K562 (cell line): ENCODE results near the gene SLC5A5. TPM values are rescaled to one million over a fixed set of nuclear protein-coding genes. Genes with fewer than 3 reads are reported as not detected.

Experiments
- E2F6 ChIP-seq, 2 experiments: IDR thresholded peaks; 2 replicates each; pipeline ENCODE4 v1.6.1; 2011; ENCODE audit warnings: borderline replicate concordance in 1 of 2, control low read depth in 1 of 2, low read depth in 1 of 2, low read length in 1 of 2, mild to moderate bottlenecking in 1 of 2, mixed read lengths in 1 of 2, moderate library complexity in 1 of 2; ENCODE audit not compliant: insufficient read depth in 1 of 2, insufficient read length in 1 of 2, poor library complexity in 1 of 2, severe bottlenecking in 1 of 2; ENCODE audit errors: extremely low read depth in 1 of 2
- FIP1L1 ChIP-seq: fragments of 200-400 bp; formaldehyde crosslinking; IDR thresholded peaks from 2 replicates; pipeline ENCODE4 v1.6.1; 2018; ENCODE audit warnings: mild to moderate bottlenecking, low read depth, low read length; ENCODE audit not compliant: poor library complexity, severe bottlenecking
- MTA2 ChIP-seq: fragments of 450-650 bp; IDR thresholded peaks from 2 replicates; pipeline ENCODE4 v1.6.1; 2016; ENCODE audit warnings: low read depth
- NFYB ChIP-seq: IDR thresholded peaks from 2 replicates; pipeline ENCODE4 v1.6.1; 2011; ENCODE audit warnings: mild to moderate bottlenecking, moderate library complexity; ENCODE audit not compliant: insufficient read length; ENCODE audit errors: extremely low read depth
- PHF20 ChIP-seq: fragments of 450-650 bp; IDR thresholded peaks from 2 replicates; pipeline ENCODE4 v1.6.1; 2018; ENCODE audit not compliant: partially characterized antibody
- PTRF ChIP-seq: fragments of 450-650 bp; IDR thresholded peaks from 2 replicates; pipeline ENCODE4 v1.6.1; 2016; ENCODE audit warnings: mild to moderate bottlenecking, missing genetic modification characterization, missing compliant biosample characterization
- RB1 ChIP-seq: fragments of 450-650 bp; IDR thresholded peaks from 2 replicates; pipeline ENCODE4 v1.6.1; 2017; ENCODE audit warnings: low read depth, mild to moderate bottlenecking
- SMARCB1 ChIP-seq: IDR thresholded peaks from 2 replicates; pipeline ENCODE4 v1.6.1; 2011; ENCODE audit warnings: improper control_type of control experiment, low read depth; ENCODE audit not compliant: insufficient read length
- TARDBP ChIP-seq: fragments of 450-650 bp; IDR thresholded peaks from 2 replicates; pipeline ENCODE4 v1.6.1; 2016
- TBP ChIP-seq: optimal IDR thresholded peaks from 2 replicates; pipeline ENCODE3; 2011; ENCODE audit warnings: low read depth, low read length, improper control_type of control experiment
- TCFL5 ChIP-seq: fragments of 250-450 bp; sonication (Bioruptor Pico); conservative IDR thresholded peaks from 2 replicates; pipeline ENCODE4 v1.6.1; 2021; ENCODE audit warnings: mild to moderate bottlenecking, moderate library complexity, matching md5 sums
- YY1 ChIP-seq, 3 experiments: IDR thresholded peaks; 2 replicates each; pipeline ENCODE4 v1.6.1; 2011; ENCODE audit warnings: low read length in 2 of 3, mild to moderate bottlenecking in 2 of 3, moderate library complexity in 2 of 3, borderline replicate concordance in 1 of 3, control low read depth in 1 of 3, low read depth in 1 of 3; ENCODE audit not compliant: insufficient read depth in 3 of 3, insufficient replicate concordance in 2 of 3, control insufficient read depth in 1 of 3, insufficient read length in 1 of 3; ENCODE audit errors: extremely low read depth in 1 of 3
- ZBTB33 ChIP-seq: sonication (generic); formaldehyde crosslinking; IDR thresholded peaks from 2 replicates; pipeline ENCODE4 v1.8.1; 2023; ENCODE audit warnings: mild to moderate bottlenecking, missing genetic modification reagents
- ZNF12 ChIP-seq: sonication (generic); formaldehyde crosslinking; IDR thresholded peaks from 2 replicates; pipeline ENCODE4 v1.4.0; 2020; ENCODE audit warnings: mild to moderate bottlenecking, missing genetic modification reagents
- ZNF253 ChIP-seq: fragments of 250-450 bp; sonication (Bioruptor Pico); conservative IDR thresholded peaks from 2 replicates; pipeline ENCODE4 v1.6.1; 2021; ENCODE audit warnings: mild to moderate bottlenecking
- polyA plus RNA-seq, 8 experiments: library from polyadenylated mRNA; depleted of rRNA in 4 of 8; stranded (reverse) in 5 of 8; unstranded in 3 of 8; fragments of >200 nt; fragmentation: Nextera tagmentation in 2 of 8; fragmentation: Illumina TruSeq in 1 of 8; extraction: Ambion mirVana in 2 of 8; extraction: Trizol in 1 of 8; gene quantifications; 2 replicates each; pipeline versions ENCODE4 v1.2.1 to v1.2.3, GENCODE V29; 2011 to 2014; ENCODE audit warnings: inconsistent platforms in 1 of 8, missing spikeins in 1 of 8
- total RNA-seq, 7 experiments: library from RNA; depleted of rRNA in 6 of 7; stranded (reverse); fragments of >200 nt in 6 of 7; fragmentation: Illumina TruSeq in 2 of 7; extraction: Trizol in 2 of 7; gene quantifications; 2 replicates each; pipeline versions ENCODE4 v1.2.1 to v1.2.3, GENCODE V29; 2011 to 2021; ENCODE audit warnings: low replicate concordance in 1 of 7
- TF ChIP-seq, protein P1 (sequence below): fragments of 150-350 bp; conservative IDR thresholded peaks from 2 replicates; pipeline ENCODE4 v1.6.1; 2014; ENCODE audit warnings: low read length
- TF ChIP-seq, protein P2 (sequence below): IDR thresholded peaks from 2 replicates; pipeline ENCODE4 v1.6.1; 2014; ENCODE audit warnings: antibody characterized with exemption

The SLC5A5 gene
- total and polyA plus RNA-seq, 9 of the 15 experiments (the other 6 are each of a cell fraction or from before 2014, with no cell fraction given): 0.10 to 0.73 (median 0.23) TPM

- TF ChIP-seq, protein P1, sequence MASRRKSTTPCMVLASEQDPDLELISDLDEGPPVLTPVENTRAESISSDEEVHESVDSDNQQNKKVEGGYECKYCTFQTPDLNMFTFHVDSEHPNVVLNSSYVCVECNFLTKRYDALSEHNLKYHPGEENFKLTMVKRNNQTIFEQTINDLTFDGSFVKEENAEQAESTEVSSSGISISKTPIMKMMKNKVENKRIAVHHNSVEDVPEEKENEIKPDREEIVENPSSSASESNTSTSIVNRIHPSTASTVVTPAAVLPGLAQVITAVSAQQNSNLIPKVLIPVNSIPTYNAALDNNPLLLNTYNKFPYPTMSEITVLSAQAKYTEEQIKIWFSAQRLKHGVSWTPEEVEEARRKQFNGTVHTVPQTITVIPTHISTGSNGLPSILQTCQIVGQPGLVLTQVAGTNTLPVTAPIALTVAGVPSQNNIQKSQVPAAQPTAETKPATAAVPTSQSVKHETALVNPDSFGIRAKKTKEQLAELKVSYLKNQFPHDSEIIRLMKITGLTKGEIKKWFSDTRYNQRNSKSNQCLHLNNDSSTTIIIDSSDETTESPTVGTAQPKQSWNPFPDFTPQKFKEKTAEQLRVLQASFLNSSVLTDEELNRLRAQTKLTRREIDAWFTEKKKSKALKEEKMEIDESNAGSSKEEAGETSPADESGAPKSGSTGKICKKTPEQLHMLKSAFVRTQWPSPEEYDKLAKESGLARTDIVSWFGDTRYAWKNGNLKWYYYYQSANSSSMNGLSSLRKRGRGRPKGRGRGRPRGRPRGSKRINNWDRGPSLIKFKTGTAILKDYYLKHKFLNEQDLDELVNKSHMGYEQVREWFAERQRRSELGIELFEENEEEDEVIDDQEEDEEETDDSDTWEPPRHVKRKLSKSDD: 0 out of 2 replicates have a peak, but pooled peaks have one; percentile 45
- no peak for TF ChIP-seq TCFL5 (CRISPR knock-in tag)
- peak; percentile 85 for TF ChIP-seq RB1
- no peak for TF ChIP-seq NFYB
- TF ChIP-seq YY1 (IDR thresholded peaks at IDR 0.05; ENCODE audit: borderline replicate concordance in 1 of 3, control insufficient read depth in 1 of 3, extremely low read depth in 1 of 3, insufficient read depth in 3 of 3, insufficient read length in 1 of 3, insufficient replicate concordance in 2 of 3, low read depth in 1 of 3, low read length in 2 of 3): peak in 1 of 3 experiments; percentile 46
- TF ChIP-seq, protein P2, sequence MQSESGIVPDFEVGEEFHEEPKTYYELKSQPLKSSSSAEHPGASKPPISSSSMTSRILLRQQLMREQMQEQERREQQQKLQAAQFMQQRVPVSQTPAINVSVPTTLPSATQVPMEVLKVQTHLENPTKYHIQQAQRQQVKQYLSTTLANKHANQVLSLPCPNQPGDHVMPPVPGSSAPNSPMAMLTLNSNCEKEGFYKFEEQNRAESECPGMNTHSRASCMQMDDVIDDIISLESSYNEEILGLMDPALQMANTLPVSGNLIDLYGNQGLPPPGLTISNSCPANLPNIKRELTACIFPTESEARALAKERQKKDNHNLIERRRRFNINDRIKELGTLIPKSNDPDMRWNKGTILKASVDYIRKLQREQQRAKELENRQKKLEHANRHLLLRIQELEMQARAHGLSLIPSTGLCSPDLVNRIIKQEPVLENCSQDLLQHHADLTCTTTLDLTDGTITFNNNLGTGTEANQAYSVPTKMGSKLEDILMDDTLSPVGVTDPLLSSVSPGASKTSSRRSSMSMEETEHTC: no peak
- peak; percentile 16 for TF ChIP-seq PHF20
- no peak for TF ChIP-seq TARDBP
- no peak for TF ChIP-seq SMARCB1
- TF ChIP-seq ZBTB33 (CRISPR knock-in tag): peak; percentile 79; the same call in 1 of the 2 replicates
- TF ChIP-seq ZNF253 (CRISPR knock-in tag): no peak
- TF ChIP-seq E2F6 (IDR thresholded peaks at IDR 0.05; ENCODE audit: borderline replicate concordance in 1 of 2, extremely low read depth in 1 of 2, insufficient read depth in 1 of 2, insufficient read length in 1 of 2, low read depth in 1 of 2, low read length in 1 of 2, poor library complexity in 1 of 2, severe bottlenecking in 1 of 2): no peak
- TF ChIP-seq FIP1L1: no peak
- 0 out of 2 replicates have a peak, but pooled peaks have one; percentile 26 for TF ChIP-seq ZNF12 (CRISPR knock-in tag)
- no peak for TF ChIP-seq PTRF
- peak; percentile 29 for TF ChIP-seq TBP
- TF ChIP-seq MTA2: no peak
These were observed 16.2 kb upstream of the SLC5A5 start (continued) for GRCh38 chr19:17855280-17856152.
